Aorta (tissue), 5 donors: Measurements from ENCODE around the gene ACBD7. TPM values are rescaled to one million over a fixed set of nuclear protein-coding genes. Genes with fewer than 3 reads are reported as not detected.
A peak's percentile ranks its signal among the peaks of the same experiment; 100 is the strongest.

Experiments
- ATAC-seq: fragments of 200-7000 bp; cut with Tn5 transposase; one replicate; pipeline ENCODE4 v1.9.1; 2022; ENCODE audit warnings: moderate library complexity; ENCODE audit not compliant: low FRiP score
- DNase-seq, 2 donors: peaks; one replicate each; pipeline ENCODE4 v3.0.0-alpha.2; 2020
- H3K27ac ChIP-seq, 2 donors: one replicate each; pipeline ENCODE4 v1.5.1; 2013; ENCODE audit warnings: low read length in 2 of 2, mild to moderate bottlenecking in 2 of 2, moderate library complexity in 2 of 2, control low read depth in 1 of 2, inconsistent platforms in 1 of 2, low read depth in 1 of 2
- H3K27me3 ChIP-seq, 2 donors: one replicate each; pipeline ENCODE4 v1.6.1; 2013; ENCODE audit warnings: control low read depth in 1 of 2, low read length in 1 of 2, mild to moderate bottlenecking in 1 of 2, moderate library complexity in 1 of 2; ENCODE audit not compliant: insufficient read depth in 2 of 2, control insufficient read depth in 1 of 2
- H3K36me3 ChIP-seq, 2 donors: one replicate each; pipeline ENCODE4 v1.6.1; 2013; ENCODE audit warnings: control low read depth in 1 of 2, low read length in 1 of 2, mild to moderate bottlenecking in 1 of 2; ENCODE audit not compliant: insufficient read depth in 2 of 2, control insufficient read depth in 1 of 2
- H3K4me1 ChIP-seq, 2 donors: one replicate each; pipeline ENCODE4 v1.6.1; 2013; ENCODE audit warnings: low read length in 2 of 2, control low read depth in 1 of 2, mild to moderate bottlenecking in 1 of 2, moderate library complexity in 1 of 2; ENCODE audit not compliant: insufficient read depth in 2 of 2, control insufficient read depth in 1 of 2
- H3K4me3 ChIP-seq, 2 donors: one replicate each; pipeline ENCODE4 v1.5.1; 2013; ENCODE audit warnings: low read length in 2 of 2, control low read depth in 1 of 2, mild to moderate bottlenecking in 1 of 2
- H3K9me3 ChIP-seq: one replicate; pipeline ENCODE4 v1.6.1; 2013; ENCODE audit warnings: mild to moderate bottlenecking, low read length; ENCODE audit not compliant: control insufficient read depth
- WGBS, 2 donors: extraction: QIAGEN DNeasy Blood & Tissue Kit; methylation state at CpG; one replicate each; pipeline ENCODE4 v1.1.7; 2013; 5-methylcytosine and 5-hydroxymethylcytosine counted together
- intact Hi-C, 2 donors: fragments of 100-400 bp; cut with DNase I; formaldehyde crosslinking; loops; one replicate each; pipeline versions ENCODE4 v1.14.2 to v1.15.0; 2022
- long read RNA-seq, 2 donors: library from polyadenylated mRNA; unstranded; transcript quantifications; one replicate each; pipeline ENCODE4 v2.0.0, GENCODE V29; 2020 to 2021
- polyA plus RNA-seq, 2 donors: library from polyadenylated mRNA; stranded (reverse); fragments of 200-250 nt; gene quantifications; one replicate each; pipeline ENCODE4 v1.2.3, GENCODE V29; 2013
- total RNA-seq, 2 donors: library from RNA; stranded (reverse); fragmentation: NEBNext Ultra II Directional; extraction: Animal tissue kit (Norgen Biotek cat#: 25700); gene quantifications; one replicate each; pipeline ENCODE4 v1.2.1, GENCODE V29; 2021
- donor health status: healthy with polysubstance abuse.
- donor health status: Bipolar disorder and iron deficiency.
- donor health status: DM: no; HTN: no; CAD: no.
- donor health status: DM: no; HTN: no; CAD: no.
- donor health status: DM: yes; HTN: yes; CAD: no.

Gene ACBD7
- total RNA-seq (not detected), polyA plus RNA-seq (not detected)
- long read RNA-seq, donor 1 = 0 reads
- long read RNA-seq, donor 2 = 0 reads

DNA sequence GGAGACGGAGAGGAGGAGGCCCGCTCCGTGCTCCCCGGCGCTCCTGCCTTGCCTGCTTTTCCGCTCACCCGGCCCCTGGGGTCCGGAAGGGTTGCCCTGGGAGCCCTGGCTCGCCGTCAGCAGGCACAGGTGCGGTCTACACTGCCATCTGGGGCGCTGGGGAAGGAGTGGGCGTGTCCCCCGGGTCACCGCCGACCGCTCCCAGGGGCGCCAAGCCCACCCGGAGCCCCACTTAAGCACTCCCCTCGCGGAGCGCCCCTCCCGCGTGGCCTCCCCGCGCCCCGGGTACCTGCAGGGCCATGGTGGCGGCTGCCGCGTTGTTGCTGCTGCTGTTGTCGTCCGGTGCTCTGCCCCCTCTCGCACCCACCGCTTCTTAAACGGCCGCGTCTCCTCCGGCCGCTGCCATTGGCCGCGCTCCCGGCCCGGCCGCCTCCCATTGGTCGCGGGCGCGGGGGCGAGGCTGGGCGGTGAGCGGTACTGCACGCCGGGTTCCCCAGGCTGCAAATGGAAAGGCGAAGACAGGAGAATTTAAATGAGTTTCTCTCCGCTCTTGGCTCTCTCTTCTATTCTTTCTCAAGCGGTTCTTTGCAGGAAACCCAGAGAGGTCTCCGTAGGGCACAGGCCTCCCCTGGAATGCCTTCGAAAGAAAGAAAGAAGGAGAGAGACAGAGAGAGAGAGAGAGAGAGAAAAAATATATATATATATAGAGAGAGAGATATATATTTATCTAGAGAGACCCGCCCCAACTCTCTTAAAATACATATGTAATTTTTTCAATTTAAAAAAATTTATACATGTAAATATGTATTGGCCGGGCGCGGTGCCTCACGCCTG is at the start of gene ACBD7:
ACBD7 (minus strand) TSS at position 349 of the 834 bp plus-strand sequence; CDS start at position 301, 48 bp downstream.
- no peaks in the 10 kb centered on the region for H3K9me3 ChIP-seq
- H3K4me3 ChIP-seq = peak within 1 kb of the TSS; percentile 2 to 15
- no peak within 1 kb of the TSS for H3K27ac ChIP-seq
- H3K4me1 ChIP-seq = no peaks in the 10 kb centered on the region
- H3K36me3 ChIP-seq = no peaks in the 10 kb centered on the region
- 6% methylated on average over 61 to 63 of the region's 63 CpGs for WGBS, 2 donors
- peak; percentile 94 for ATAC-seq
- peak; percentile 78 to 92 for DNase-seq
- H3K27me3 ChIP-seq = no peaks in the 10 kb centered on the region
- intact Hi-C loops = no loop called here

DNA sequence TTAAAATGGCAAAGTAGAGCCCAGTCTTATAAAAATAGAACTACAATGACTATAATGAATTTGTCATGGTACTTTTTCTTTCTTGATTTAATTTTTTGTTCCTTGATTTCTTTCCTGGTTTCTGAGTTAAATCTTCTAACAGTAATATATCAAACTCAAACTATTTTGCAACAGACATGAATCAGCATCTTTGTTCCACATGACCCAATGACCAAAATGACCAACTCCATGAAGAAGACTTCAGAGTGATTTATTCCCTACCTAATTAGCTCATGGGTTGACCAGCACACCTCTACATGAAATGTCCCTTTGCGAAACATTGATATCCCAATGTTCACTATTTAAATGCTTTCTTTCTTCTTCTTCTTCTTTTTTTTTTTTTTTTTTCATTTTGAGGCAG is 49.1 kb upstream of the ACBD7 start:
- no peak overlapping the region for H3K27ac ChIP-seq
- H3K9me3 ChIP-seq = no peaks in the 10 kb centered on the region
- ATAC-seq (no peak), DNase-seq (no peak)
- intact Hi-C loops = no loop called here
- H3K36me3 ChIP-seq = peaks cover 0 to 7% of the 10 kb centered on the region in 2 donors
- no peaks in the 10 kb centered on the region for H3K4me1 ChIP-seq
- WGBS, 2 donors = 99 to 100% methylated on average over 1 of the region's 1 CpG
- H3K4me3 ChIP-seq = no peak overlapping the region
- no peaks in the 10 kb centered on the region for H3K27me3 ChIP-seq

DNA sequence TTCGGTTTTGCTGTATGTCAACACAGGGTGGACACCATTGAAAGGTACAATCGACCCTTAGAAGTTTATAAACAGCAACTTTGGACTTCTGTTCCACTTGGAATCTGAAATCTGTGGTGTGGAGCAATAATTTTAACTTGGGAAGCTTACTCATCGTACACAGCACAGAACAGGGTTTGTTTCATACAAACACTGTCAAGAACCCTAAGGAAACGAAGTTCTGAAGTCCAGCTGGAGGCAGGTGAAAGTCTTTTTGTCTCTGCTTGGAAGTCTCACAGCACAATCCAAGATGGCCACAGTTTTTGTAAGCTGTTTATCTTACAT is 48.4 kb upstream of the ACBD7 start:
- no peak overlapping the region for H3K27ac ChIP-seq
- no peaks in the 10 kb centered on the region for H3K27me3 ChIP-seq
- H3K9me3 ChIP-seq = no peaks in the 10 kb centered on the region
- no peaks in the 10 kb centered on the region for H3K4me1 ChIP-seq
- intact Hi-C loops = no loop called here
- H3K36me3 ChIP-seq = peaks cover 0 to 7% of the 10 kb centered on the region in 2 donors
- no peak overlapping the region for H3K4me3 ChIP-seq
- DNase-seq = no peak
- WGBS, 2 donors = 86 to 90% methylated on average over 4 of the region's 4 CpGs
- ATAC-seq = no peak

DNA sequence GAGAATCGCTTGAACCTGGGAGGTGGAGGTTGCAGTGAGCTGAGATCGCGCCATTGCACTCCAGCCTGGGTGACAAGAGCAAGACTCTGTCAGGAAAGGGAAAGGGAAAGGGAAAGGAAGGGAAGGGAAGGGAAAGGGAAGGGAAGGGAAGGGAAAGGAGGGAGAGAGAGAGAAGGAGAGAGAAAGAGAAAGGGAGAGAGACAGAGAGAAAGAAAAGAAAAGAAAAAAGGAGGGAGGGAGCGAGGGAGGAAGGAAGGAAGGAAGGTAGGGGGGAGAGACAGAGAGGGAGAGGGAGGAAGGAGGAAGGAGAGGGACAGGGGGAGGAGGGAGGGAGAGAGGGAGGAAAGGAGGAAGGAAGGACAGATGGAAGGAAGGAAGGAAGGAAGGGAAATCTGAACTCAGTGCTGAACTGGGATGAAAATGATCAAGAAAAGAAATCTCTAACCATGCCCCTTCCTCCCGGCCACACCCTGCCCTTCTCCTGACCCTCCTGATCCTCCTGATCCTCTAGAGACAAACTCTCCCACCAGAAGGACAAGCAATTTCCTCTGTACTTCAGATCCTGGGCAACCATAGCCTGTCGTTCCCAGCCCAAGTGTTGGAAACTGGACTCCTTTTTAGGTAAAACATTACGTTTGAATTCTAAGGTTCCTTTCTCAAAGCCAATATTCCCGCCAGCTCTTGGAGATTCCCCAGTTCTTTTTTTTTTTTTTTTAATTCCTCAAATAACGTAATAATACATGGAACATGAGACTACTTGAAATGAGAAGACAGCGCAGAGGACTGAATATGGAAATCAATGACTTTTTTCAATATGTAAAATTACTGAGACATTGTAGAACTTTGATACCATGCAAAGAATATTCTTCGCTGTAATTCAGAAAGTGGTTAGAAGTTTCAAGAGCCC is 47.8 kb upstream of the ACBD7 start:
- Histone ChIP-seq H3K27ac (no peak overlapping the region), H3K4me1 (no peaks in the 10 kb centered on the region), H3K4me3 (no peak overlapping the region), H3K9me3 (no peaks in the 10 kb centered on the region), H3K27me3 (no peaks in the 10 kb centered on the region), H3K36me3 (peaks cover 0 to 7% of the 10 kb centered on the region in 2 donors)
- intact Hi-C loops = no loop called here
- DNase-seq (no peak), ATAC-seq (no peak)
- WGBS, 2 donors = 87 to 95% methylated on average over 11 of the region's 11 CpGs

DNA sequence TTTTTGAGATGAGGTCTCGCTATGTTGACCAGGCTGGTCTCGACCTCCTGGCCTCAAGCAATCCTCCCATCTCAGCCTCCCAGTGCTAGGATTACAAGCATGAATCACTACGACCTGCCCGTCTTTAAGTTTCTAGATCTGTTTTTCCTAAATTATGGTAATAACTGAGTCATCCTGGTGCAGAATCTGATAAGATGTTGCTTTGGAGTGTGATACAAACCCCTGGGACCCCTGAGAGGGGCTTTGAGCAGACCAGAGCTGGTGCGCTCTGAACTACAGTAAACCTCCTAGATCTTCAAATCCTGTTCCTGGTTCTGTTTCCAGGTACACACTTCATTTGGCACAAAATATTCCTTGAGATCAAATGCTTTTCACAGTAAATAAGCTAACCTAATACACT is 42.8 kb upstream of the ACBD7 start:
- no peak overlapping the region for H3K4me3 ChIP-seq
- no peak overlapping the region for H3K27ac ChIP-seq
- no peaks in the 10 kb centered on the region for H3K27me3 ChIP-seq
- ATAC-seq (no peak), DNase-seq (no peak)
- H3K36me3 ChIP-seq = peaks cover 0 to 7% of the 10 kb centered on the region in 2 donors
- no peaks in the 10 kb centered on the region for H3K9me3 ChIP-seq
- 98 to 100% methylated on average over 5 of the region's 5 CpGs for WGBS, 2 donors
- intact Hi-C loops = no loop called here
- H3K4me1 ChIP-seq = no peaks in the 10 kb centered on the region

DNA sequence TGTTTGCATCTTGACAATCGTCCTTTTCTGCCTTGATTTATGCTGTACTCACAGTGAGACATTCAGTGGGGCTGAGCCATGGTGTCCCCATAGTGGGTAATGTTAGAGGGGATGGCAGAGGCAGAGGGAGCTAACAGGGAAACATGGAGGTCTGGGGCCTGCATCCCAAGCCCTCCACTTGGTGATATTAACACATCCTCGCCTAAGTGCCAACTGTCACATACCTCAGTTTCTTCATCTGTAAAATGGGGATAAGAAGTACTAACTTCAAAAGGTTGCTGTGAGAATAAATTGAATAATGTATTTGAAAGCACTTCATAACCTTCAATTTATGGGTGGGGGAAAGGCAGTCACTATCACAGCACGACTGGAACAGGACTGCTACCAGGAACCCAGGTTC is 36.3 kb upstream of the ACBD7 start:
- no peak for ATAC-seq
- intact Hi-C loops = no loop called here
- no peaks in the 10 kb centered on the region for H3K9me3 ChIP-seq
- no peak overlapping the region for H3K4me3 ChIP-seq
- H3K36me3 ChIP-seq = peaks cover 0 to 1% of the 10 kb centered on the region in 2 donors
- H3K4me1 ChIP-seq = no peaks in the 10 kb centered on the region
- H3K27me3 ChIP-seq = no peaks in the 10 kb centered on the region
- H3K27ac ChIP-seq = no peak overlapping the region
- DNase-seq = no peak
- 87% methylated on average over 3 of the region's 3 CpGs for WGBS, 2 donors

DNA sequence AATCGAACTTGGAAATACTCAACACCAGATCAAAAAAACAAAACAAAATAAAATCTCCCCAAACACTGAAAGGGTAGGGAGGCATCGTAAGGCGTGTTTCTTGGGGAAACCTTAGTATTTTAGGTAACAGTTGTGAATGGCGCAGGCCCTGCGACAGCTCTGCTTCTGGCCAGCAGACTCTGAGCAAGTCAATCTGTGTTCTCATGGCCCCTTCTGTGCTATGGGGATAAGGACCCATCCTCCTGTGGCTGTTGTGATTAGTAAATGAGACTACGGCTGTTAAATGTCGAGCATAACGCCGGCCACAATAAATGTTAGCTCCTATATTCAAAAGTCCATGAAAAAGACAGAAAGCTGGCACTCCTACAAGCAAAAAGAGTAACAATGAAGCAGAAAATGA is 35.6 kb upstream of the ACBD7 start:
- H3K27ac ChIP-seq = no peak overlapping the region
- WGBS, 2 donors = 95 to 96% methylated on average over 9 of the region's 9 CpGs
- H3K27me3 ChIP-seq = no peaks in the 10 kb centered on the region
- no peak for ATAC-seq
- H3K36me3 ChIP-seq = peaks cover 1 to 5% of the 10 kb centered on the region in 2 donors
- H3K4me1 ChIP-seq = no peaks in the 10 kb centered on the region
- no peak for DNase-seq
- intact Hi-C loops = no loop called here
- H3K4me3 ChIP-seq = no peak overlapping the region
- no peaks in the 10 kb centered on the region for H3K9me3 ChIP-seq

DNA sequence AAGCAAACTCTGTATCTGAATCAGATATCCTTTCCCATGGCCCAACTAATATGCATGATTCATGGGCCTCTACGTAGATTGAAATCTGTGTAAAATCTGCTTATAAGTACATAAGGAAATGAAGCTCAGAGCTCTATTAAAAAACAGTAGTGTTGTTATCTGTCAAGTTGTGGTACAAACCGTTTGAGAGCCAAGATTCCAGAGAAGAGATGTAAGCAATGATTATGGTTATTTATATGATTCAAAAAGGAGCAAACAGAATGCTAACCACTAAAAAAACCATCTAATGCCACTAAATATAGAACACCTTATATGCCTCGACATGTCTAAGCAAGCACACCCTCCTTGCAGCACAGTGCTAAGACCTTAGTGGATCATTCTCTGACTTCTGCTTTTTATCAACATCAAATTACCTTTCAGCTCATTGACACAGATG is 35.2 kb upstream of the ACBD7 start:
- ATAC-seq = no peak
- DNase-seq = no peak
- Histone ChIP-seq H3K27ac (no peak overlapping the region), H3K9me3 (no peaks in the 10 kb centered on the region), H3K27me3 (no peaks in the 10 kb centered on the region), H3K36me3 (peaks cover 1 to 9% of the 10 kb centered on the region in 2 donors), H3K4me3 (no peak overlapping the region), H3K4me1 (no peaks in the 10 kb centered on the region)
- WGBS, 2 donors = 54 to 62% methylated on average over 3 of the region's 3 CpGs
- intact Hi-C loops = no loop called here
